ENCODE measurements around the gene AP2A2. TPM values are rescaled to one million over a fixed set of nuclear protein-coding genes. Genes with fewer than 3 reads are reported as not detected.

AP2A2 gene
- total RNA-seq, 4 donors from 2014 or later = 79.2 to 115 (median 110) TPM

DNA sequence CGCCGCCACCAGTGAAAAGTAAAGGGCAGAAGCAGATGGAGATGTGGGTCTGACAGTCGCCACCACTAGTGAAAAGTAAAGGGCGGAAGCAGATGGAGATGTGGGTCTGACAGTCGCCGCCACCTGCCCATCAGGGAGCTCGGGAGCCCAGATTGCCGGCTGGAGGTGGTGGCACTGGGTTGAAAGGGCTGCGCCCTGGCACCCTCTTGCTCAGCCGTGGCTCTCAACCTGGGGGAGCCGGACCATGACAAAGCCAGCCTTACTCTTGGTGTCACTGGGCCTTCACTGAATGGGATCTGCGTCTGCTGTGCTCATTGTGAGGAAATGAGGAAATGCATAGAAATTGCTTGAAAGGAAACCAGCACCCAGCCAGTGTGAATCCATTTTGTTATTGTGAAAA, 36.3 kb downstream of the AP2A2 start:
- no peak for TF ChIP-seq CTCF (IDR thresholded peaks at IDR 0.05; ENCODE audit: low read depth)

DNA sequence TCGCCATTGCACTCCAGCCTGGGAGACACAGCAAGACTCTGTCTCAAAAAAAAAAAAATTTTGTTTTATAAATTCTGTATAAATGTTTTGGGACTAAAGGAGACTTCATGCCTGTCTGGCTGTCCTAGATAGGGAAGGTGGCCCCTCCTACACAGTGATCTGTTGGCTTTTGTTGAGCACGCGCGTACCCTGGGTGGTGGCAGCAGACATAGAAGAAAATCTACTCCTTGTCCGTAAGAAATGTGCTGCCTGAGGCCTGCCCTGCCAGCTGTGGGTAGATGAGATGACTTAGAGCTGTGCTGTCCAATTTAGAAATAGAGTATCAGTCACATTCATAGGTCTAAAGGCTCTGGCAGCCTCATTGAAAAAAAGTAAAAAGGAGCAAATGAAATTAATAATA, 37.0 kb downstream of the AP2A2 start:
- TF ChIP-seq CTCF (IDR thresholded peaks at IDR 0.05; ENCODE audit: low read depth) = no peak

DNA sequence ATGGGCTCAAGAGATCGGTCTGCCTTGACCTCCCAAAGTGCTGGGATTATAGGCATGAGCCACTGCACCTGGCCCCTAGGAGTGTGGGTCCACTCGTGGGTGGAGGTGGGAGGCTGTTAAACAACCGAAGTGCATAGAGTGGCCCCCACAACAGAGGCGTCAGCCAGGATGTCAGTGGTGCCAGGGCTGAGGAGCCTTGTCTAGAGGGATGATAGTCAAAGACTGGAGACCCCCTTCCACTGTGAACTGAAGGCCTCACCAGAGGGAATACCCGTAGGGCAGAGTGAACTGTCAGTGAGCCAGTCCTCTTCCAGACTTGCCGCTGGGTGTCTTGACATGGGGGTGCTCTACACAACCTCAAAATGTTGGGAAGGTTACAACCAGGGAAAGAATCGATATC, 38.2 kb downstream of the AP2A2 start:
- no peak for TF ChIP-seq CTCF (IDR thresholded peaks at IDR 0.05; ENCODE audit: low read depth)

DNA sequence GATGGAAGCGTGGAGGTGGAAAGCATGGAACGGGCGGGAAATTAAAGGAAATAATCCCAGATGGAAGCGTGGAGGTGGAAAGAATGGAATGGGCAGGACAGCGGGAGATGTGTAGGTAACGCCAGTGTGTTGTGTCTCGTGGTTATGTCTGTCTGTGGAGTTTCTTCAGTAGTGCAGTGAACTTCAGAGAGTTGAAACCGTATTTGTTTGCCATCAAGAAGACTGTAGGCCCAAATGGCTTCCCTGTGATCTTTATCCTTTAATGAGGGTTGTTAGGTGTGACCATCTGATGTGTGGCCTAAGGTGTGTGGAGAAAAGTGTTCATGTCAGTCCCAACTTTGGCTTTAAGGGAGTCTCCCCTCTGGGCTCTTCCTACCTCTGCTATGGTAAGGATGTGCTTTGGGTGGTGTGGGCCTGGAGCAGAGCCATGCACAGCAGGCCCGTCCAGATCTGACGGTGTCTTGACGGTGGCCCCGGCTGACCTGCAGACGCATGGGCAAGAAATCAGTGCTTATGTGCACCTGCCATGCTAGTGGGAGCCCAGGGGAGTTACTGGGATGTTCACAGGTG, 39.6 kb downstream of the AP2A2 start:
- no peak for TF ChIP-seq CTCF (IDR thresholded peaks at IDR 0.05; ENCODE audit: low read depth)

- TF ChIP-seq CTCF (IDR thresholded peaks at IDR 0.05; ENCODE audit: low read depth) = no peak
Observed at GRCh38 chr11:967995-968751, 42.5 kb downstream of the AP2A2 start.

- no peak for TF ChIP-seq CTCF (IDR thresholded peaks at IDR 0.05; ENCODE audit: low read depth)
Observed at GRCh38 chr11:968822-969221, 43.2 kb downstream of the AP2A2 start.

DNA sequence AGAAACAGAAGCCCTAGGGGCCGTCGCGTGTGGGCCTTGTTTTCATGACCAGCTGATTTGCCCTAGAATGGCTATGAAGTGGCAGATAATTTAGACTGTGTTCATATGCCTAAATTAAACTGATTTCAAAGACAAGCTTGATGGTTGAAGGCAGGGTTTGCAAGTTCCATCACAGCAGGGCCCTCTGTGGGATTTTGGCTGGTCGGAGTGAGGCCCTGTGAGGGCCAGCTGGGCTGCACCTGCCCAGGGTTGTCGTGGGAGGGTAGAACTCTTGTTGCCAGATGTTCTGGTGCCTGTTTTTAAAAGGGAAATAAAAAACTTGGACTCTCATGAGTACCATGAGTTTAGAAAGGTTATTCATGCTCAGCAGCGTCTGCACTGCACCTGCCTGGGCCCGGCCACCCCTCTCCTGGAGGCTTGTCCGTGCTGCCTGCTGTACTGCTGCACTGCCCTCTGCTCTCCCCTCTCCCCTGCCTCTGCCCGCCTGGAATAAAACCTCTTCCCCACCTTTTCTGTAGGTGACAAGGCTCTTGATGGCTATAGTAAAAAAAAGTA, 44.1 kb downstream of the AP2A2 start:
- TF ChIP-seq CTCF (IDR thresholded peaks at IDR 0.05; ENCODE audit: low read depth) = no peak
